Ecto neural progenitor cell (in vitro differentiated cells): ENCODE measurements around the gene QPCTL.

ENCODE experiments used
- DNase-seq: peaks from one replicate; pipeline ENCODE4 v3.0.0-alpha.2; 2018; ENCODE audit warnings: low spot score

QPCTL gene

GRCh38 chr19:45692187-45693105, at the start of gene QPCTL:
Gene QPCTL, plus strand, starts transcription at chr19:45692666. Its CDS starts 38 bp downstream, at chr19:45692704.
- DNase-seq, result peak; percentile 97

GRCh38 chr19:45643024-45643926, 49.2 kb upstream of the QPCTL start:
- peak; percentile 96 for DNase-seq

GRCh38 chr19:45643927-45644771, 48.3 kb upstream of the QPCTL start:
- no peak for DNase-seq

GRCh38 chr19:45645068-45645630, 47.3 kb upstream of the QPCTL start:
- DNase-seq, result no peak

GRCh38 chr19:45645631-45646344, 46.7 kb upstream of the QPCTL start:
- peak; percentile 90 for DNase-seq

GRCh38 chr19:45646345-45646698, 46.1 kb upstream of the QPCTL start:
- no peak for DNase-seq

- no peak for DNase-seq
Observed at GRCh38 chr19:45650722-45651121, 41.7 kb upstream of the QPCTL start.

- DNase-seq, result no peak
Observed at GRCh38 chr19:45653634-45654033, 38.8 kb upstream of the QPCTL start.

GRCh38 chr19:45655073-45655472, 37.4 kb upstream of the QPCTL start:
- no peak for DNase-seq

GRCh38 chr19:45657520-45658167, 34.8 kb upstream of the QPCTL start:
- no peak for DNase-seq

GRCh38 chr19:45659096-45659729, 33.3 kb upstream of the QPCTL start:
- no peak for DNase-seq

GRCh38 chr19:45660636-45661035, 31.8 kb upstream of the QPCTL start:
- DNase-seq, result no peak

GRCh38 chr19:45663800-45664199, 28.7 kb upstream of the QPCTL start:
- DNase-seq, result no peak

GRCh38 chr19:45664575-45664974, 27.9 kb upstream of the QPCTL start:
- DNase-seq, result no peak

- peak; percentile 80 for DNase-seq
Observed at GRCh38 chr19:45667620-45668341, 24.7 kb upstream of the QPCTL start, which contains the start of gene GIPR. Gene GIPR, plus strand, starts transcription at chr19:45668221. Its CDS starts 1,300 bp downstream, at chr19:45669521.

GRCh38 chr19:45668342-45668871, 24.1 kb upstream of the QPCTL start:
- DNase-seq, result no peak

- peak; percentile 94 for DNase-seq
Observed at GRCh38 chr19:45670670-45671453, 21.6 kb upstream of the QPCTL start.

GRCh38 chr19:45674946-45675345, 17.5 kb upstream of the QPCTL start:
- DNase-seq, result no peak
